HG02885 (cell line): Measurements from ENCODE around the gene TAF11L8.
"Not testable (repeated sequence)": the region's sequence is repeated elsewhere in the genome, so short reads cannot be mapped to it uniquely, and the experiment has no call there.

Source experiments
- ATAC-seq: cut with Tn5 transposase; IDR thresholded peaks from one replicate; pipeline ENCODE4 v1.9.1; 2021; ENCODE audit warnings: mild to moderate bottlenecking; ENCODE audit not compliant: unreplicated experiment, poor library complexity

The TAF11L8 gene

GRCh38 chr5:17590860-17591259 is at the start of gene TAF11L8:
Gene TAF11L8, minus strand, starts transcription at chr5:17590960.
- not testable (repeated sequence) for ATAC-seq

GRCh38 chr5:17634160-17634559 is 43.4 kb upstream of the TAF11L8 start, which contains the start of gene TAF11L14:
Gene TAF11L14, plus strand, starts transcription at chr5:17634460.
- no peak for ATAC-seq

- not testable (repeated sequence) for ATAC-seq
These were observed 41.0 kb upstream of the TAF11L8 start, which contains the start of gene TAF11L13 for GRCh38 chr5:17631788-17632187. Gene TAF11L13, plus strand, starts transcription at chr5:17632088.

DNA sequence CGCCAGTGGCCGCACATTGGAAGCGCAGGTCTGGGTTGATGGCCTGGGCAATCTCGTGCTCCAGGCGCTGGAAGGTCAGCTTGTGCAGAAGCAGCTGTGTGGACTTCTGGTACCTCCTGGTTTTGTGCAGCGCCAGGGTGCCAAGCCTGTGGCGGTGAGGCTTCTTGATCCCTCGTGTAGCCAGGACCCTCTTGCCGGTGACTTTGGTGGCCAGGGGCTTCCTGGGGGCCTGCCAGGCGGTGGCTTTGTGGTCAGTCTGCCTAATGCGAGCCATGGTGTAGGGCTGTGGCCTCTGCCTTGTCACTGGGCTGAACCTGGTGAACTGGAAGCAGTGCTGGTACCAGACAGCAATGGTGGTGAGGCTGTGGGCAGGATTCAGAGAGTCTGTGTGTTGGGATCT is 34.9 kb upstream of the TAF11L8 start:
- ATAC-seq: no peak

DNA sequence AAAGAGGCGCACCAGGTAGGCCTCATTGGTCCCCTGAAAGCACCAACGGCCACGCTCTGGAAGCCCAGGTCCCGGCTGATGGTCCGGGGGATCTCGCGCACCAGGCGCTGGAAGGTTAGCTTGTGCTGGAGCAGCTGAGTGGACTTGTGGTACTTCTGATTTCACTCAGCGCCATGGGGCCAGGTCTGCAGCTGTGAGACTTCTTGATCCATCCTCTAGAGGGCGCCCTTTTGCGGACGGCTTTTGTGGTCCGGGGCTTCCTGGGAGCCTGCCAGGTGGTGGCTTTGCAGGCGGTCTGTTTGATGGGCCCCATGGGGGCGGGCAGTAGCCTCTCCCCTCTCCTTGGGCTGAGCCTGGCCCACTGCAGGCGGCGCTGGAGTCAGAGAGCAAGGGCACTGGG is 29.9 kb upstream of the TAF11L8 start:
- ATAC-seq: no peak

DNA sequence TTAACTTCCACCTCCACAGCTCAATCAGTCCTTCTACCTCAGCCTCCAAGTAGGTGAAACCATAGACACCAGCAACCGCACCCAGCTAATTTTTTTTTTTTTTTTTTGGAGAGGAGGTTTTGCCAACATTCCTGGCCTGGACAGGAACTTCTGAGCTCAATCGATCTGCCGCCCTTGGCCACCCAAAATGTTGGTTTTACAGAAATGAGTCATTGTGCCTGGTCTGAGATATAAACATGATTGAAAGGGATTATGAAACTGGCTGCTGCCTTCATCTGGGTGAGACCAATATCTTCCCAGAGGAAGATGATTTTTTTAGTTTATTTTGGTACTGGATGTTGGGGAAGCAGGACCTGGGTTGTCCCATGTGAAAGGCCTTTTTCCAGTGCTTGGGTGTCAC is 28.6 kb upstream of the TAF11L8 start:
- no peak for ATAC-seq

GRCh38 chr5:17614872-17615605 is 24.3 kb upstream of the TAF11L8 start:
- no peak for ATAC-seq

DNA sequence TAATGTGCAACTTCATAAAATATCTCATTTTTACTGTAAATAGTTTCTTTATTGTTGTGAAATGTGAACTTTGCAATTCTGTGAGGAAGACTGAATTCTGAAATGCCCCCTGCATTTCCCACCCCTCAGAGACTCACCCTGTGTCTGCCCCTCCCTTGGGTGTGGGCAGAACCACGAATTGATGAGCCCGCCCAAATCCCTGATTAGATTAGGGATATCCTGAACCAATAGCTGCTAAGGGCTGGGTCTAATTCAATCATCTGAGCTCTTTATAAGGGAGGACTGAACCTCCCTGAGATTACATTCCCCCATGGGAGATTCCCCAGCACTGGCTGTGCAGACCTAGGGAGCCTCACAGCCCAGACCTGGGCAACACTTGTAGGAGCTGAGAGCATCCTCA is 19.3 kb upstream of the TAF11L8 start, which contains the start of gene TAF11L12:
Gene TAF11L12 (plus strand): TSS at position 301 of the 400 bp plus-strand sequence.
- ATAC-seq: not testable (repeated sequence)

DNA sequence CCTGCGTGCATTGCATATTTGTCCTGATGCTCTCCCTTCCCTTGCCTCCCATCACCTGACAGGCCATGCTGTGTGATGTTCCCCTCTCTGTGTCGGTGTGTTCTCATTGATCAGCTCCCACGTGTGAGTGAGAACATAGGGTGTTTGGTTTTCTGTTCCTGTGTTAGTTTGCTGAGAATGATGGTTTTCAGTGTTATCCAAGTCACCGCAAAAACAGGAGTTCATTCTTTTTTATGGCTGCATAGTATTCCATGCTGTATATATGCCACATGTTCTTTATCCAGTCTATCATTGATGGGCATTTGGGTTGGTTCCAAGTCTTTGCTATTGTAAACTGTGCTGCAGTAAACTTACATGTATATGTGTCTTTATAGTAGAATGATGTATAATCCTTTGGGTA is 16.7 kb upstream of the TAF11L8 start:
- not testable (repeated sequence) for ATAC-seq

GRCh38 chr5:17604951-17605350 is 14.2 kb upstream of the TAF11L8 start:
- no peak for ATAC-seq

DNA sequence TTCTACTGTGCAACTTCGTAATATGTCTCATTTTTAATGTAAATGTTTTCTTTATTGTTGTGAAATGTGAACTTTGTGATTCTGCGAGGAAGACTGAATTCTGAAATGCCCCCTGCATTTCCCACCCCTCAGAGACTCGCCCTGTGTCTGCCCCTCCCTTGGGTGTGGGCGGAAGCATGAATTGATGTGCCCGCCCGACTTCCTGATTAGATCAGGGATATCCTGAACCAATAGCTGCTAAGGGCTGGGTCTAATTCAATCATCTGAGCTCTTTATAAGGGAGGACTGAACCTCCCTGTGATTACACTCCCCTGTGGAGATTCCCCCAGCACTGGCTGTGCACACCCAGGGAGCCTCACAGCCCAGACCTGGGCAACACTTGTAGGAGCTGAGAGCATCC is 13.1 kb upstream of the TAF11L8 start, which contains the start of gene TAF11L11:
Gene TAF11L11 (plus strand): TSS at position 304 of the 400 bp plus-strand sequence.
- not testable (repeated sequence) for ATAC-seq

GRCh38 chr5:17597728-17598127 is 7.0 kb upstream of the TAF11L8 start, which contains the start of gene TAF11L10:
Gene TAF11L10, minus strand, starts transcription at chr5:17597828.
- not testable (repeated sequence) for ATAC-seq

DNA sequence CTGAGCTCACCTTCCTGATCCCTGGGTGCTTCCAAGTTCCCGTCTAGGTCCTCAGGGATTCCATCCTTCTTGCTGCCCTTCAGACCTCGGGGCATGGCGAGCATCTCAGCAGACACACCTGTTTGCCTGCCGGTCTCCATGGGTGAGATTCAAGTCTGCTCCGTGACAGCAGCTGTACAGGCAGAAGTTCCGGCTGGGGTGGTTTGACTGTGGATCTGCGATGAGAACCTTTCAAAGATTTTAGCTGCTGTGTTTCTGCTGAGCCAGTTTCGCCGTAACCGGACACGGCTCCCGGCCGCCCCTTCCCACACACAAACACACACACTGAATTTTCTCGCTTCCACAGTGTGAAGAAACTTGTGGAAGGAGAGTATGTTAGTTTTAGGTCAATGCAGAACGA is 3.5 kb upstream of the TAF11L8 start, which contains the start of gene TAF11L9:
Gene TAF11L9 (minus strand): TSS at position 140 of the 400 bp plus-strand sequence.
- not testable (repeated sequence) for ATAC-seq

DNA sequence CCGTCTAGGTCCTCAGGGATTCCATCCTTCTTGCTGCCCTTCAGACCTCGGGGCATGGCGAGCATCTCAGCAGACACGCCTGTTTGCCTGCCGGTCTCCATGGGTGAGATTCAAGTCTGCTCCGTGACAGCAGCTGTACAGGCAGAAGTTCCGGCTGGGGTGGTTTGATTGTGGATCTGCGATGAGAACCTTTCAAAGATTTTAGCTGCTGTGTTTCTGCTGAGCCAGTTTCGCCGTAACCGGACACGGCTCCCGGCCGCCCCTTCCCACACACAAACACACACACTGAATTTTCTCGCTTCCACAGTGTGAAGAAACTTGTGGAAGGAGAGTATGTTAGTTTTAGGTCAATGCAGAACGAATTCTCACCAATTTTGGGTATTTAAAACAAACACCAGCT is 5.1 kb downstream of the TAF11L8 start, which contains the start of gene TAF11L7:
Gene TAF11L7 (minus strand): TSS at position 101 of the 400 bp plus-strand sequence.
- not testable (repeated sequence) for ATAC-seq
